A549 (cell line): ENCODE measurements around the gene NOL7. TPM values are rescaled to one million over a fixed set of nuclear protein-coding genes. Genes with fewer than 3 reads are reported as not detected.

Source experiments
- ATAC-seq, 2 experiments: fragments of 200-7000 bp in 1 of 2; fragments of >200 bp in 1 of 2; cut with Nextera tagmentation in 1 of 2; cut with Tn5 transposase in 1 of 2; 3 replicates each; pipeline versions ENCODE4 v1.8.0 to v1.9.1; 2018 to 2020; ENCODE audit warnings: mild to moderate bottlenecking in 1 of 2, moderate library complexity in 1 of 2
- CTCF ChIA-PET: fragments of 300-600 bp; sonication (Branson Sonifier 250); formaldehyde crosslinking; extraction: SDS; loops from one replicate; lab custom pipeline; 2021; ENCODE audit warnings: antibody characterized with exemption, inconsistent platforms; lab: Yijun Ruan, JAX
- POLR2A ChIA-PET: fragments of 350-600 bp; formaldehyde crosslinking; extraction: SDS; loops from one replicate; lab custom pipeline; 2021; ENCODE audit warnings: antibody characterized with exemption, inconsistent platforms; lab: Yijun Ruan, JAX
- DNase-seq, 2 experiments: peaks; one replicate each; pipeline versions ENCODE4 v3.0.0 to v3.0.0-alpha.2; 2011 to 2016; ENCODE audit warnings: low read depth in 1 of 2, low spot score in 1 of 2
- FAIRE-seq: peaks from 2 replicates; lab custom pipeline; 2011; peaks lifted over from hg19 to GRCh38; lab: Jason Lieb, UNC
- H3K27ac ChIP-seq, 2 experiments: fragments of >200 bp; sonication (Bioruptor Twin); formaldehyde crosslinking; 3 replicates each; pipeline ENCODE4 v1.5.1; 2016 to 2017
- H3K4me1 ChIP-seq: fragments of >200 bp; sonication (Bioruptor Twin); formaldehyde crosslinking; 3 replicates; pipeline ENCODE4 v1.6.1; 2016
- H3K4me2 ChIP-seq: fragments of >200 bp; sonication (Bioruptor Twin); formaldehyde crosslinking; 3 replicates; pipeline ENCODE4 v1.6.1; 2016
- H3K4me3 ChIP-seq: fragments of >200 bp; sonication (Bioruptor Twin); formaldehyde crosslinking; 3 replicates; pipeline ENCODE4 v1.5.1; 2016
- H3K9me3 ChIP-seq: fragments of >200 bp; sonication (Bioruptor Twin); formaldehyde crosslinking; 3 replicates; pipeline ENCODE4 v1.6.1; 2016
- BHLHE40 ChIP-seq: IDR thresholded peaks from 2 replicates; pipeline ENCODE4 v1.6.1; 2012; ENCODE audit warnings: low read depth, low read length, inconsistent platforms
- CBX8 ChIP-seq: fragments of 200-600 bp; sonication (generic); IDR thresholded peaks from 2 replicates; pipeline ENCODE4 v1.6.1; 2016
- CHD4 ChIP-seq: fragments of 200-600 bp; sonication (generic); IDR thresholded peaks from 2 replicates; pipeline ENCODE4 v1.6.1; 2016; ENCODE audit warnings: antibody characterized with exemption, mild to moderate bottlenecking, borderline replicate concordance
- E2F6 ChIP-seq: IDR thresholded peaks from 2 replicates; pipeline ENCODE4 v1.6.1; 2012; ENCODE audit warnings: low read depth, borderline replicate concordance
- FOSB ChIP-seq: fragments of 250-450 bp; sonication (Bioruptor Pico); IDR thresholded peaks from 2 replicates; pipeline ENCODE4 v1.5.0; 2020; ENCODE audit warnings: mild to moderate bottlenecking, moderate library complexity
- HDAC2 ChIP-seq: fragments of 200-600 bp; sonication (generic); IDR thresholded peaks from 2 replicates; pipeline ENCODE4 v1.6.1; 2016
- HEYL ChIP-seq: fragments of 250-450 bp; sonication (Bioruptor Pico); IDR thresholded peaks from 2 replicates; pipeline ENCODE4 v1.8.0; 2021; ENCODE audit warnings: mild to moderate bottlenecking, moderate library complexity
- HMGXB4 ChIP-seq: fragments of 250-450 bp; sonication (Bioruptor Pico); IDR thresholded peaks from 2 replicates; pipeline ENCODE4 v1.5.0; 2021; ENCODE audit warnings: mild to moderate bottlenecking, moderate library complexity, borderline replicate concordance
- HOXA7 ChIP-seq: fragments of 250-450 bp; sonication (Bioruptor Pico); IDR thresholded peaks from 2 replicates; pipeline ENCODE4 v1.5.0; 2020; ENCODE audit warnings: mild to moderate bottlenecking, moderate library complexity
- HOXB13 ChIP-seq: fragments of 250-450 bp; sonication (Bioruptor Pico); IDR thresholded peaks from 2 replicates; pipeline ENCODE4 v1.5.0; 2020; ENCODE audit warnings: low read depth, mild to moderate bottlenecking, moderate library complexity
- JUNB ChIP-seq: fragments of >200 bp; sonication (Bioruptor Twin); formaldehyde crosslinking; IDR thresholded peaks from 2 replicates; pipeline ENCODE4 v1.6.1; 2016
- KDM1A ChIP-seq: fragments of 200-600 bp; sonication (generic); IDR thresholded peaks from 2 replicates; pipeline ENCODE4 v1.6.1; 2016; ENCODE audit warnings: low read depth, mild to moderate bottlenecking
- MAFK ChIP-seq: fragments of 450-650 bp; IDR thresholded peaks from 2 replicates; pipeline ENCODE4 v1.6.1; 2014; ENCODE audit not compliant: partially characterized antibody
- MYC ChIP-seq: IDR thresholded peaks from 2 replicates; pipeline ENCODE4 v1.6.1; 2012; ENCODE audit warnings: mild to moderate bottlenecking, inconsistent platforms, low read length, improper control_type of control experiment, borderline replicate concordance
- NPAS2 ChIP-seq: fragments of 250-450 bp; sonication (Bioruptor Pico); IDR thresholded peaks from 2 replicates; pipeline ENCODE4 v1.8.0; 2022; ENCODE audit warnings: mild to moderate bottlenecking, moderate library complexity, borderline replicate concordance
- POLR2AphosphoS2 ChIP-seq: conservative IDR thresholded peaks from 2 replicates; pipeline ENCODE4 v1.6.1; 2012; ENCODE audit warnings: low read length, improper control_type of control experiment, inconsistent platforms
- RAD21 ChIP-seq, 2 experiments: fragments of >200 bp in 1 of 2; sonication (Bioruptor Twin) in 1 of 2; formaldehyde crosslinking in 1 of 2; IDR thresholded peaks in 1 of 2; conservative IDR thresholded peaks in 1 of 2; 2 replicates in 1 of 2; 3 replicates in 1 of 2; pipeline ENCODE4 v1.6.1; 2012 to 2018; ENCODE audit warnings: inconsistent platforms in 1 of 2
- REST ChIP-seq: fragments of 200-600 bp; sonication (generic); IDR thresholded peaks from 2 replicates; pipeline ENCODE4 v1.6.1; 2016; ENCODE audit warnings: antibody characterized with exemption, mild to moderate bottlenecking, moderate library complexity
- SMC3 ChIP-seq: fragments of >200 bp; sonication (Bioruptor Twin); formaldehyde crosslinking; IDR thresholded peaks from 3 replicates; pipeline ENCODE4 v1.6.1; 2018; ENCODE audit warnings: inconsistent platforms
- ZNF302 ChIP-seq: fragments of 250-450 bp; sonication (Bioruptor Pico); IDR thresholded peaks from 2 replicates; pipeline ENCODE4 v1.9.0; 2021; ENCODE audit warnings: inconsistent platforms, mild to moderate bottlenecking, moderate library complexity
- WGBS: methylation state at CpG from one replicate; pipeline ENCODE4 v1.1.6; 2017; ENCODE audit errors: missing lambda C conversion rate; 5-methylcytosine and 5-hydroxymethylcytosine counted together
- polyA plus RNA-seq, 4 experiments: library from polyadenylated mRNA; depleted of rRNA in 3 of 4; stranded (reverse); fragments of >200 nt; fragmentation: RNase III in 1 of 4; extraction: RNeasy Plus Mini Kit Qiagen cat#74134 plus additional on column Dnase treatment in 1 of 4; gene quantifications; 2 replicates in 3 of 4; 3 replicates in 1 of 4; pipeline ENCODE4 v1.2.3, GENCODE V29; 2011 to 2017
- TF ChIP-seq, protein P1 (sequence below): fragments of 250-450 bp; sonication (Bioruptor Pico); IDR thresholded peaks from 2 replicates; pipeline ENCODE4 v1.5.0; 2020; ENCODE audit warnings: low read depth, mild to moderate bottlenecking, moderate library complexity
- TF ChIP-seq, protein P2 (sequence below): fragments of >200 bp; sonication (Bioruptor Twin); formaldehyde crosslinking; IDR thresholded peaks from 2 replicates; pipeline ENCODE4 v1.6.1; 2016

NOL7 gene
- polyA plus RNA-seq, 2 of the 4 experiments (the other 2 are of a cell fraction), result 75.1 to 85.9 TPM

DNA sequence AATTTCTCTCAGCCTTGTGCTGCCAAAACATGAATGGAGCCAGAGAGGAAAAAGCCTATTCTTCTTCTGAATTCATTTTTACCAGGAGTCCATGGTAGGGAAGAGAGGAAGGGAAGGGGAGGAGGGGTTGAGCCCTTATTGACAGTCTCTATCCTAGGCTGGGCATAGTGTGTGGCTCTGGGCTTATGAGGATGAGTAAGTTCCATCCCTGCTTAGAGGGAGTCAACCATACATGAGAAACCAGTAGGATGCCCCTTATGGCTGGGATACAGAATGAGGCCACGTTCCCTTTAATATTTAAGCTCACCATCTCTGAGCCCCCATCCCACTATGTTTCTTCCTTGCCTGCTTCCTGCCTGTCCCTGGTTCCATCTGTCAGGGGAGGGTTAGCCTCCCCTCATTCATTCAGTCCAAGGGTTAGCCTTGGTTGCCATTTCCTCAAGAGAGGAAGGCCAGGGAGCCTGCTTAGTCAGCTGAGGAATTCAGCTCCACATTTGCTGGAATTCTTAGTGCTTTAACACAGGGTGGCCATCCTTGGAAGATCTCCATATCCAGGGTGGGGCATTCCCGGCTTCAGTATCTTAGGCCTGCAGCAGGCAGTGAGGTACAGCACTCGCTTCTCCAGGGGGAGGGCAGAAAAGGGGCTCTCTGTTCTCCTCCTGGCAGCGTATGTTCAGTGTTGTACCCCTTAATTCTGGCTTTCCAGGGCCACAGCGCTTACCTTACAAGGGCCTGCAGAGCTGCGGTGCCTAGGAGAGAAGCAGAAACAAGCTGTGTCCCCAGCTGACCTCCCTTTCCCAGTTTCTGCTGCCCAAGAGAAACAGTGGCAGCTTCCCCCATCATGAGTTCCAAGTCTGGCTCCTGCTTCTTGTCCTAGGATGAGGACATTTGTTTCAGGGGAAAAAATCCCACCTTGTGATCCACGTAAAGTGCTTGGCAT is 28.3 kb upstream of the NOL7 start (continued):
- no peak for TF ChIP-seq FOSB (CRISPR knock-in tag)
- TF ChIP-seq HDAC2, result no peak
- no peak for TF ChIP-seq RAD21 (conservative IDR thresholded peaks at IDR 0.05 in 1 of 2, IDR thresholded peaks at IDR 0.05 in 1 of 2)
- TF ChIP-seq HOXA7 (CRISPR knock-in tag), result no peak
- TF ChIP-seq, all 56 proteins: peak for 0

- POLR2A ChIA-PET, result interaction anchor here (1.3 kb wide), 1 partner anchor 25 kb away, joined by 4 read pairs; the partner anchor contains the start of gene NOL7
- no peak for ATAC-seq
- CTCF ChIA-PET, result interaction anchor here (1.6 kb wide), 1 partner anchor 15 kb away, joined by 5 read pairs; no protein-coding TSS in a partner anchor
- FAIRE-seq, result no peak
- DNase-seq, result no peak
- Histone ChIP-seq H3K27ac (no peak overlapping the region), H3K4me3 (no peak overlapping the region), H3K4me2 (no peak overlapping the region), H3K9me3 (no peaks in the 10 kb centered on the region), H3K4me1 (no peaks in the 10 kb centered on the region)
- TF ChIP-seq SMC3 (no peak), MYC (no peak), NPAS2 (CRISPR knock-in tag) (no peak), MAFK (no peak), CHD4 (no peak), KDM1A (no peak), HOXB13 (CRISPR knock-in tag) (no peak), HDAC2 (no peak), JUNB (no peak), E2F6 (no peak), CBX8 (no peak), POLR2AphosphoS2 (no peak), HEYL (CRISPR knock-in tag) (no peak), ZNF302 (CRISPR knock-in tag) (no peak), BHLHE40 (no peak), HMGXB4 (CRISPR knock-in tag) (no peak), REST (no peak)
- TF ChIP-seq, protein P1, sequence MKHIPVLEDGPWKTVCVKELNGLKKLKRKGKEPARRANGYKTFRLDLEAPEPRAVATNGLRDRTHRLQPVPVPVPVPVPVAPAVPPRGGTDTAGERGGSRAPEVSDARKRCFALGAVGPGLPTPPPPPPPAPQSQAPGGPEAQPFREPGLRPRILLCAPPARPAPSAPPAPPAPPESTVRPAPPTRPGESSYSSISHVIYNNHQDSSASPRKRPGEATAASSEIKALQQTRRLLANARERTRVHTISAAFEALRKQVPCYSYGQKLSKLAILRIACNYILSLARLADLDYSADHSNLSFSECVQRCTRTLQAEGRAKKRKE (CRISPR knock-in tag), result no peak
- TF ChIP-seq, protein P2, sequence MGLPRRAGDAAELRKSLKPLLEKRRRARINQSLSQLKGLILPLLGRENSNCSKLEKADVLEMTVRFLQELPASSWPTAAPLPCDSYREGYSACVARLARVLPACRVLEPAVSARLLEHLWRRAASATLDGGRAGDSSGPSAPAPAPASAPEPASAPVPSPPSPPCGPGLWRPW, result no peak
- whole genome bisulfite sequencing, result 95% methylated on average over 9 of the region's 9 CpGs
Observed at GRCh38 chr6:13589801-13590200, 25.3 kb upstream of the NOL7 start.
